Neural cell (in vitro differentiated cells): ENCODE results near the gene KYAT1. TPM values are rescaled to one million over a fixed set of nuclear protein-coding genes. Genes with fewer than 3 reads are reported as not detected.

Source experiments
- H2AFZ ChIP-seq: fragments of 200-600, 300-800 bp; sonication (generic), shearing (Covaris generic); 2 replicates; pipeline ENCODE4 v1.6.0; 2014; ENCODE audit warnings: low read depth, mild to moderate bottlenecking, antibody characterized with exemption, low read length, moderate library complexity
- H3F3A ChIP-seq: fragments of 200-600 bp; shearing (Covaris generic); 2 replicates; pipeline ENCODE4 v1.6.1; 2016; ENCODE audit warnings: mild to moderate bottlenecking, moderate library complexity, mixed read lengths, antibody characterized with exemption, low read length; ENCODE audit not compliant: insufficient read depth, poor library complexity, severe bottlenecking
- H3K27ac ChIP-seq: fragments of 200-600, 300-800 bp; sonication (generic), shearing (Covaris generic); 2 replicates; pipeline ENCODE4 v1.5.1; 2014; ENCODE audit warnings: mild to moderate bottlenecking, low read length, moderate library complexity
- H3K27me3 ChIP-seq: fragments of 300-800, 200-600 bp; sonication (generic), shearing (Covaris generic); 2 replicates; pipeline ENCODE4 v1.6.0; 2014; ENCODE audit warnings: mild to moderate bottlenecking, low read depth, low read length, moderate library complexity; ENCODE audit not compliant: insufficient read depth
- H3K36me3 ChIP-seq: fragments of 300-800, 200-600 bp; sonication (generic), shearing (Covaris generic); 2 replicates; pipeline ENCODE4 v1.5.1; 2014; ENCODE audit warnings: mild to moderate bottlenecking, antibody characterized with exemption, low read length, moderate library complexity; ENCODE audit not compliant: insufficient read depth
- H3K4me2 ChIP-seq: fragments of 300-800, 200-600 bp; sonication (generic), shearing (Covaris generic); 2 replicates; pipeline ENCODE4 v1.6.0; 2014; ENCODE audit warnings: mild to moderate bottlenecking, low read length
- H3K4me3 ChIP-seq: fragments of 300-800, 200-600 bp; sonication (generic), shearing (Covaris generic); 2 replicates; pipeline ENCODE4 v1.5.1; 2014; ENCODE audit warnings: mild to moderate bottlenecking, low read length, moderate library complexity
- H3K79me2 ChIP-seq: fragments of 200-600 bp; shearing (Covaris generic); replicated peaks from 2 replicates; pipeline ENCODE4 v1.6.0; 2014; ENCODE audit warnings: mild to moderate bottlenecking, low read length, moderate library complexity; ENCODE audit not compliant: insufficient read depth
- H3K9ac ChIP-seq: fragments of 300-800, 200-600 bp; sonication (generic), shearing (Covaris generic); 2 replicates; pipeline ENCODE4 v1.6.1; 2016; ENCODE audit warnings: mild to moderate bottlenecking, low read length, mixed read lengths
- H3K9me2 ChIP-seq: fragments of 200-600 bp; shearing (Covaris generic); 2 replicates; pipeline ENCODE4 v1.6.1; 2016; ENCODE audit warnings: mild to moderate bottlenecking, low read length, mixed read lengths; ENCODE audit not compliant: insufficient read depth
- H3K9me3 ChIP-seq: fragments of 200-600, 300-800 bp; sonication (generic), shearing (Covaris generic); 2 replicates; pipeline ENCODE4 v1.6.1; 2016; ENCODE audit warnings: mild to moderate bottlenecking, mixed run types, low read length, moderate library complexity, mixed read lengths
- H4K20me1 ChIP-seq: fragments of 200-600 bp; shearing (Covaris generic); 2 replicates; pipeline ENCODE4 v1.6.1; 2016; ENCODE audit warnings: mild to moderate bottlenecking, mixed run types; ENCODE audit not compliant: insufficient read depth
- EP300 ChIP-seq: fragments of 450-650 bp; conservative IDR thresholded peaks from 2 replicates; pipeline ENCODE4 v1.6.1; 2014; ENCODE audit warnings: antibody characterized with exemption, mild to moderate bottlenecking, moderate library complexity; ENCODE audit not compliant: poor library complexity, severe bottlenecking
- EZH2 ChIP-seq: fragments of 200-600, 300-800 bp; shearing (Covaris generic), sonication (generic); IDR thresholded peaks from 2 replicates; pipeline ENCODE4 v1.6.1; 2014; ENCODE audit warnings: antibody characterized with exemption, low read length, borderline replicate concordance, mild to moderate bottlenecking; ENCODE audit not compliant: insufficient read depth, poor library complexity, severe bottlenecking
- MXI1 ChIP-seq: fragments of 450-650 bp; conservative IDR thresholded peaks from 2 replicates; pipeline ENCODE4 v1.6.1; 2014; ENCODE audit warnings: antibody characterized with exemption, mild to moderate bottlenecking; ENCODE audit not compliant: poor library complexity, severe bottlenecking
- POLR2AphosphoS5 ChIP-seq: IDR thresholded peaks from 2 replicates; pipeline ENCODE4 v1.6.1; 2012
- RAD21 ChIP-seq: fragments of 450-650 bp; conservative IDR thresholded peaks from 2 replicates; pipeline ENCODE4 v1.6.1; 2014; ENCODE audit warnings: antibody characterized with exemption, mild to moderate bottlenecking, moderate library complexity
- REST ChIP-seq: IDR thresholded peaks from 2 replicates; pipeline ENCODE4 v1.6.1; 2012; ENCODE audit warnings: borderline replicate concordance
- SMC3 ChIP-seq: fragments of 450-650 bp; conservative IDR thresholded peaks from 2 replicates; pipeline ENCODE4 v1.6.1; 2014; ENCODE audit warnings: antibody characterized with exemption, mild to moderate bottlenecking, moderate library complexity; ENCODE audit not compliant: poor library complexity
- TAF1 ChIP-seq: IDR thresholded peaks from 2 replicates; pipeline ENCODE4 v1.6.1; 2012; ENCODE audit warnings: low read depth
- polyA plus RNA-seq: library from polyadenylated mRNA; depleted of rRNA; stranded (reverse); fragments of >200 nt; gene quantifications from 2 replicates; pipeline ENCODE4 v1.2.3, GENCODE V29; 2014
- TF ChIP-seq, protein P1 (sequence below): fragments of 450-650 bp; IDR thresholded peaks from 2 replicates; pipeline ENCODE4 v1.5.1; 2014; ENCODE audit warnings: antibody characterized with exemption, mild to moderate bottlenecking, moderate library complexity; ENCODE audit not compliant: poor library complexity, severe bottlenecking

The KYAT1 gene
- polyA plus RNA-seq, 1 donor from 2014 or later = 22.6 TPM

DNA sequence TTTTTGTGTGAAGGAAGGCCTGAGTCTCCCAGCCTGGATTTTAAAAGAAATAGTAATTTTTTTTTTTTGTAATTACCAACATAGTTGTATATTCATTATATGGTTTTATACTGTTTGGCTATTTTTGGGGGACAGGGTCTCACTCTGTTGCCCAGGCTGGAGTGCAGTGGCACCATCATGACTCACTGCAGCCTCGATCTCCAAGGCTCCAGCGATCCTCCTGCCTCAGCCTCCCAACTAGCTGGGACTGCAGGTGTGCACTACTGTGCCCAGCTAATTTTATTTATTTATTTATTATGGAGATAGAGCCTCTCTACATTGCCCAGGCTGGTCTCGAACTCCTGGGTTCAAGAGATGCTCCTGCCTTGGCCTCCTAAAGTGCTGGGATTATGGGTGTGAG is 5.3 kb upstream of the KYAT1 start:
- H3K36me3 ChIP-seq = no peaks in the 10 kb centered on the region
- H3F3A ChIP-seq = peaks cover 4% of the 10 kb centered on the region
- H3K4me3 ChIP-seq = no peak overlapping the region
- no peak overlapping the region for H3K4me2 ChIP-seq
- H3K27me3 ChIP-seq = no peaks in the 10 kb centered on the region
- no peak overlapping the region for H3K27ac ChIP-seq
- H3K9me3 ChIP-seq = no peaks in the 10 kb centered on the region
- H4K20me1 ChIP-seq = no peaks in the 10 kb centered on the region
- no peak overlapping the region for H2AFZ ChIP-seq
- H3K79me2 ChIP-seq = peaks cover 37% of the 10 kb centered on the region
- TF ChIP-seq EZH2 = no peak
- TF ChIP-seq POLR2AphosphoS5 = no peak
- TF ChIP-seq, protein P1, sequence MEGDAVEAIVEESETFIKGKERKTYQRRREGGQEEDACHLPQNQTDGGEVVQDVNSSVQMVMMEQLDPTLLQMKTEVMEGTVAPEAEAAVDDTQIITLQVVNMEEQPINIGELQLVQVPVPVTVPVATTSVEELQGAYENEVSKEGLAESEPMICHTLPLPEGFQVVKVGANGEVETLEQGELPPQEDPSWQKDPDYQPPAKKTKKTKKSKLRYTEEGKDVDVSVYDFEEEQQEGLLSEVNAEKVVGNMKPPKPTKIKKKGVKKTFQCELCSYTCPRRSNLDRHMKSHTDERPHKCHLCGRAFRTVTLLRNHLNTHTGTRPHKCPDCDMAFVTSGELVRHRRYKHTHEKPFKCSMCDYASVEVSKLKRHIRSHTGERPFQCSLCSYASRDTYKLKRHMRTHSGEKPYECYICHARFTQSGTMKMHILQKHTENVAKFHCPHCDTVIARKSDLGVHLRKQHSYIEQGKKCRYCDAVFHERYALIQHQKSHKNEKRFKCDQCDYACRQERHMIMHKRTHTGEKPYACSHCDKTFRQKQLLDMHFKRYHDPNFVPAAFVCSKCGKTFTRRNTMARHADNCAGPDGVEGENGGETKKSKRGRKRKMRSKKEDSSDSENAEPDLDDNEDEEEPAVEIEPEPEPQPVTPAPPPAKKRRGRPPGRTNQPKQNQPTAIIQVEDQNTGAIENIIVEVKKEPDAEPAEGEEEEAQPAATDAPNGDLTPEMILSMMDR = no peak
- H3K9me2 ChIP-seq = no peaks in the 10 kb centered on the region
- H3K9ac ChIP-seq = no peak overlapping the region

DNA sequence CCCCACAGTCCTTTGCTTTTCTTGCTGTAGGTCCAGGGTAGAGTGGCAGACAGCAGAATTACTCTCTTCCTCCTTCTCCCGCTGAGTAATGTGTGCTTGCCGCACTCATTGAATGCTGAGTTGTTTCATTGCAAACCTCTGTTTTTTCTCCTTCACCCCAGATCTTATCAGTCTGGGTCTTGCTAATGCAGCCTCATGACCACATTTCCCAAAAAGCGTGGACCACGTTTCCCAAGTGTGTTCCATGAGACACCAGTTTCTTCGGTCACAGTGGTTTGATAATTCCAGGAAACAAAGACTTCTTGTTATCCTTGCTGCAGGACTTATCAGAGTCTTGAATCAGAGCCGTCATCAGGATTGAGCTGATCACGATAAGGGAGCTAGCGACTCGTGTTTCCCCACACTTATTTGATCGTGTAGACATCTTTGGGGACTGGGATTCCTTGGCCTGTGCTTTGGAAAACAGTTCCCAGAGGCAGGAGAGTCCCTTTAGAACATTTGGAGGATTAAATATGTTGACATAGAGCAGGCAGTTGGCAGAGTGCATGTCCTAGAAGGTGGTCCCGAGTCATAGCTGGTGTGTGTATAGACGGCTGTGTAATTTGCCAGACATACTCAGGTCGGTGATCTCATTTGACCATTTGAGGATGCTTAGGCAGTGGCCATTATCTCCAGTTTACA is 4.6 kb upstream of the KYAT1 start:
- H3K4me2 ChIP-seq = no peak overlapping the region
- no peaks in the 10 kb centered on the region for H3K9me2 ChIP-seq
- H3K4me3 ChIP-seq = no peak overlapping the region
- no peak for TF ChIP-seq EP300
- TF ChIP-seq TAF1 = no peak
- no peak for TF ChIP-seq EZH2
- TF ChIP-seq, protein P1 = no peak
- H4K20me1 ChIP-seq = no peaks in the 10 kb centered on the region
- H3K9ac ChIP-seq = no peak overlapping the region
- H3K27ac ChIP-seq = no peak overlapping the region
- H3K27me3 ChIP-seq = no peaks in the 10 kb centered on the region
- H2AFZ ChIP-seq = no peak overlapping the region
- peaks cover 37% of the 10 kb centered on the region for H3K79me2 ChIP-seq
- H3K36me3 ChIP-seq = no peaks in the 10 kb centered on the region
- H3K9me3 ChIP-seq = no peaks in the 10 kb centered on the region
- H3F3A ChIP-seq = peaks cover 4% of the 10 kb centered on the region

GRCh38 chr9:128885798-128886197 is 4.0 kb upstream of the KYAT1 start:
- Histone ChIP-seq H4K20me1 (no peaks in the 10 kb centered on the region), H3K9me3 (no peaks in the 10 kb centered on the region), H3F3A (peaks cover 4% of the 10 kb centered on the region), H3K4me3 (no peak overlapping the region), H3K9me2 (no peaks in the 10 kb centered on the region), H2AFZ (no peak overlapping the region), H3K9ac (no peak overlapping the region), H3K27me3 (no peaks in the 10 kb centered on the region), H3K36me3 (no peaks in the 10 kb centered on the region), H3K27ac (no peak overlapping the region), H3K4me2 (no peak overlapping the region), H3K79me2 (peaks cover 37% of the 10 kb centered on the region)
- no peak for TF ChIP-seq TAF1
- TF ChIP-seq EP300 = no peak
- TF ChIP-seq, protein P1 = no peak
- TF ChIP-seq SMC3 = no peak
- TF ChIP-seq REST = no peak
- TF ChIP-seq MXI1 = no peak
- no peak for TF ChIP-seq EZH2
- TF ChIP-seq POLR2AphosphoS5 = no peak
- no peak for TF ChIP-seq RAD21
